ENCODE results near the gene TMEM243.

TMEM243 gene

GRCh38 chr7:87155788-87156187, 63.7 kb downstream of the TMEM243 start:
- no peak for DNase-seq (ENCODE audit: low read depth)

DNA sequence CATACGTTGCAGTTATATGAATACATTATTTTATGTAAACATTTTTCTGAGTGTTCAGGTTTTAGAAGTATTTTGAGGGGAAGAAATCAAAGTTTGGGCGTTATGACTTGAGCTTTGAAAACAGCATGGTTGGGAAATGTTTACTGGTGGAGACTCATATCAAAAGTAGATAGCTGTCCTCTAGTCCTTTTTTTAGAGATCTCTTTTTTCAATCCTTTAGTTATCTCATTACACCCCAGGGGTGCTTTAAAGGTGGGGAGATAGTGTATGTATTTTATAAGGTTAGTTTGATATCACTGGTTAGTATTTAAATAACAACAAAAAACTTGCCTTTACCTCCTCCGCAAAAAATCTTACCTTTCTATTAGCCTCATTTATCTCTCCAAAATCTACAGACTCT, 65.0 kb downstream of the TMEM243 start:
- DNase-seq (ENCODE audit: low read depth), result no peak

DNA sequence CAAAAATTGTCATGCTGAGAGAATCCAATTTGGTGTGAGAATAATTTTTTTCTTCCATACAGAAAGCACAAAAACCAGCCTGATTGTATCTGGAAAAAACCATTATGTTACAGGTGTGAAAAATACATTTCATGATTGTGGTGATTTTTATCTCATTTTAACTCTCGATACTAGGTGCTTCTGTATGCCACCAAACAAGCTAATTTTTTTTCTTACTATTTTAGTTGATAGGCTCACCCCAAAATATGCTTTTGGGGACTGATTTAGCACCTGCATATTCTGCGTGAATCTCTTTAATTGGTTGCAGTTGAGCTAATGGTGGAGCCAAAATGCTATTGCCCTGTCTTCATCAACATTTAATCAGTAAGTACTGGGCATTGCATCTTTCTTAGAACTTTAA, 65.4 kb downstream of the TMEM243 start:
- no peak for DNase-seq (ENCODE audit: low read depth)

DNA sequence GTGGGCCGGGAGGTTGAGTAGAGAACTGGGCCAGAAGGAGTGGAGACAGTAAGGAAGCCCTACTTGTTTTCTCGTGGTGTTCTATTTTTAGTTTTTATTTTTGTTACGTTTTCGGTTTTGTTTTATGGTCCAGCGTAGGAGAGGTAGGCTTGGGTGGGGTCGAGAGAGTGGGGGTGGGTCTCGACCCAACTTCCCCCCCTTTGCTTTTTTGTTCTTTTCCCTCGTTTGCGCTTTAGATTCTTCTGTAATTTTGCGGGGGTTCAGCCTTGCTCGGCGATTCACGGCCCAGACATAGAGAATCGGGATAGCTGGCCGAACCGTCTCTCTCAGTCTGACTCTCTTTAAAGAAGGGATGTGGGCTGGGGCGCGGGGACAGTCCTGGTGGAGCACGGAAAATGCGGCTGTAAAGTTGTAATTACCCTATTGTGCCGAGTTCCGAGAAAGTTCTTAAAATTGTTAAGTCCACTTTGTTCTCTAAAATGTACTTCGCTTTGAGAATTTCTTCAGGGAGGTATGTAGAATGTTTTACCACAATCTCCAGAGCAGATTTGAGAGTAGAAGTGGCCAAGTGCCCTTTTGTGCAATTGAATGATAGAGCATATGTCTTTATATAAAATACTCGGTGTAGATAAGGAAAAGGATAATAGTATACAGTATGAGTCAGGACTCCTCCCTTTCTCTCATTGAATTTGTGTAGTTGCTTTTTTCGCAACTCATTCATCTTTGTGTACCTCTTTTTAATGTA, 66.5 kb downstream of the TMEM243 start:
- no peak for DNase-seq (ENCODE audit: low read depth)

GRCh38 chr7:87152112-87152896, 67.2 kb downstream of the TMEM243 start, which contains the start of gene DMTF1:
Gene DMTF1, plus strand, starts transcription at chr7:87152453. Its CDS starts 12,489 bp downstream, at chr7:87164942.
- peak; percentile 81 for DNase-seq (ENCODE audit: low read depth)

- DNase-seq (ENCODE audit: low read depth), result no peak
Observed at GRCh38 chr7:87151729-87152111, 67.8 kb downstream of the TMEM243 start.

DNA sequence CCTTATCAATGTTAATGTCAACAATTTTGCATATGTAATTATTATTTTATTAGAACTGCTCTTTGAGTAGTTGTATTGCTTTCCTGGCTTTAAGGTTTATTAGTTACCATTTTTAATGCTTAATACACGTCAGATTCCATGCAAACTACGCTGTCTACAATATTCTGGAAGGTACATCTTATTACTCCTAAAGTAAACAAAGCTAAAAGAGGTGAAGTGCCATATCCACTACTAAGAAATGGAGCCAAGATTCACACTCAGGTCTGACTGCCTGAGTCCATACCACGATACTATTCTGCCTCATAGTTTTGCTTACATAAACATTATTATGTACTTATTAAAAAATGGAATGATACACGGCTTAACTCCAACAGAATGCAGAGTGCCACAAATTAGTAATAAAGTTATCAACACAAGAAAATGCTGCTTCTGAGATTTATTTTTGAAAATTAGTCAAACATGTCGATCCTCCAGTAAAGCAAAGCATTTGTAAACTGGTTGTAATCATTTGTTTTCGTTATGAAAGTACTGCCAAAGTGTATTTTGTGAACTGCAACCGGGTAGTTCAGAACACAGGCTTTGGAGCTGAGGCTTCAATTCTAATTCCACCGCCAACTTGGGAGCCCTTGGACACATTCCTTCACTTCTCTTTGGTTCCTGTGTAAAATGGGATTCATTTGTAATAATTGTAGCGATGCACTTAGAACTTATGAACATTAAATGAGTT, 68.4 kb downstream of the TMEM243 start:
- DNase-seq (ENCODE audit: low read depth), result no peak

DNA sequence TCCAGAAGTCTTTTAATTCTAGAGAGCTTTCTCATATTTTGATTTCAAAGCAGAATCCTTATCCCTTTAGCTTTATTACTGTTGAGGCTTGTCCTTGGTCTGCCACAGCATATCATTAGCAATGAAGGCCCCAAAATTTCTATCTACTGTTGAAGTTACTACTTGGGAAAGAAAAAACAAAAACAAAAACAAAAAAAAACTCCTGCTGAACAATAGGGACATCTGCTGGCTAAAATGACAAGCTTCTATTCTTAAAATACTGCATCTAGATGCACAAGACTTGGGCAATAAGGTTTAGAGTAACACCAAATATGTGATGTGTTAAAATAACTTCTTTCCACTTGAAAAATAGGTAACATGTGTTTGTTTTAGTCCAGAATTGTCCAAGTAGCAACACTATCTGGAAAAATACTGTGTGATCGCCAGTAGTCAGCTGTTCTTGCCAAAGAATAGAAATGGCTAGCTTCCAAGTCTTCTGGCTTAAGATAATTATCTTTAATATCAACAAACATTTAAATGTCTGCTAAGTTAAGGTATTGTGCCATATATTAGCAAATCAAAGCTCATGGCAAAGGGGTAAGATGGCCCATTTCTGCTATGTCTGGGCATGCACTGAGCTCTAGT, 71.1 kb downstream of the TMEM243 start:
- DNase-seq (ENCODE audit: low read depth), result no peak

DNA sequence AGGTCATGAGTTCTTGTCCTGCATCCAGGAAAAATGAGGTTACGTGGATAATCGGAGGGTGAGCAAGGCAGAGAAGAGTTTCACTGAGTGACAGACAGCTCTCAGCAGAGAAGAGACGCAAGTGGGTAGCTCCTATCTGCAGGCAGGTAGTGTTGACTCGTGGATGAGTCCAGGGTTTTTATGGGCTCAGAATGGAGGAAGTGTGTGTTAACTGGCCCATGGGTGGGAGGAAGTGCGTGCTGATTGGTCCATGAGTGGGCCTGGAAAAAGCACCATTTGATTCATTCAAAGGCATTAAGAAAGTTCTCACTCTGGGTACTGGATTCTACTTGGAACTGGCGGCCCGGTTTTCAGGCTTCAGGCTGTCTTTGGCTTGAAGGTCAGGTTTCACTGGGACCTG, 72.0 kb downstream of the TMEM243 start:
- DNase-seq (ENCODE audit: low read depth), result no peak

GRCh38 chr7:87146740-87147386, 72.7 kb downstream of the TMEM243 start:
- DNase-seq (ENCODE audit: low read depth), result no peak
